Activated T-helper 9 cell treated with anti-CD3 and anti-CD28 coated beads, Interleukin-2, amount 50 U/mL, for 16 hours (primary cell): ENCODE data around the gene CERT1.
"Not testable (repeated sequence)": the region's sequence is repeated elsewhere in the genome, so short reads cannot be mapped to it uniquely, and the experiment has no call there.

ENCODE experiments used
- DNase-seq: peaks from one replicate; pipeline ENCODE4 v3.0.0-alpha.2; 2020; ENCODE audit warnings: low read depth

Gene CERT1

DNA sequence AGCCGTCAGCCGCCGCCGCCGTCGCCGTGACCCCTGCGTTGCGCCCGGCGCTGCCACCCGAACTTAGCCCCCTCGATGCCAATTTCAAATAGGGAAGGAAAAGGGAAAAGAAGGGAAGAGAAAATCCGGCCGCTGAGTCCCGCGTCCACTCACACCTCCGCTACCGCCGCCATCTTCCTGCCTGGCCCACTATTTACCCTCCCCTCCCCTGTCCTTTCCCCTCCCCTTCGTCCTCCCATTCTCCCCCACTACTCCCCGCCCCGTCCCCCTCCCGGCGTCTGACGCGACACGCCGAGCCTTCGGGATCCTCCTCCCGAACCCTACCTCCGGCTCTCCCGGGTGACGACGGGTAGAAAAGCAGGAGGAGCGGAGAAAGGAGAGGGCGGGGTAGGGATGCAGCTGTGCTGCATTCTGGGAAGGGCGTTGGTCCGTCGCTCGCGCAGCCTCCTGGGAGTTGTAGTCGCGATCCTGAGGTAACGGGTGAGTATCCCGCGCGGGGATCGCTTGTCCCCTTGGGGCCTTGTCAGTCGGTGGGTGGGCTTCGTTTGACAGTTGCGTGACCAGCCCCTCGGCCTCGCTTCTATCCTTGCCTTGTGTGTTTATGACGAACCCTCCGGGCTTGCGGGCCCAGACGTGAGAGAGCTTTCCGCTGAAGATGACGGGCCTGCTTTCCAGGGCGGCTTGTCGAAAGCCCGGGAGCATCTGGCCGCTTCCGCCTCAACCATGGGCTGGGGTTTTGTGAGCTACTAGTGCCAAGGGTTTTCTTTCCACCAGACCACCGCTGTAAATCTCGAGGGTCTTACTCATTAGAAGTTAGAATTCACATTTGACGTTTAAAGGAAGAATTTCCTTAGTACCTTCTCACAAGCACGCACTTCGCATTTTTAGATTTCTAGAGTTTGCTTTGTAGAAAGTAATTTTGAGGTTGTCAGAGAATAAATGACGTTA, at the start of gene CERT1, which contains the start of gene POLK:
Gene CERT1 (minus strand): TSS at position 195 of the 948 bp plus-strand sequence. CDS start 422 bp downstream, outside the sequence.
Gene POLK (plus strand): TSS at position 457 of the 948 bp plus-strand sequence.
- peak; percentile 94 for DNase-seq

GRCh38 chr5:75560655-75561054, 49.2 kb upstream of the CERT1 start:
- not testable (repeated sequence) for DNase-seq

DNA sequence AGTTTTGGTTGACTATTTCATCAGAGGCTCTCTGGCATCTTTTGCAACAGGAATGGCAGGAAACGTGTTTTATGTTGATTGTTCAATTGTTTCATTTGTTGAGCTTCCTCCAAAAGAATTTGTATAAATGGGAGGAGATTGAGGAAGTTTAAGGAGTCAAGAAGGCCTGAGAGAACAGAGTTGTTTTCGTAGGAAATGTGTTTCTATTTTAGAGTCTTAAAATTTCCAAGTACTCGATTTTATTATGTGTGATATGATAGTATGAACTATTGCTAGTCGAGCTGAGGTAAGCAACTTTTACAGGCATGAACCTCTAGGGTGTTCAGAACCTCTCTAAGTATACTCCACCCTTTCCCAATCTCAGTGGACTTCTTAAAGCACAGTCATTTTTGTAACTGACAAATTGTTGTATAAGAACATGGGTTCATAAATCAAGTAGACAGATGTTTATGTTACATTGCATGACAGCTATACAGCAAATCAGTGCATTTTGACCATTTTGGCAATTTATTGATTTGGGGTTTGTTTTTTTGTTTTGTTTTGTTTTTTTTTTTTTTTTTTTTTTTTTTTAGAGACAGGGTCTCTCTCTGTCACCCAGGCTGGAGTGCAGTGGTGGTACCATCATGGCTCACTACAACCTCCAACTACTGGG, 47.7 kb upstream of the CERT1 start:
- no peak for DNase-seq

DNA sequence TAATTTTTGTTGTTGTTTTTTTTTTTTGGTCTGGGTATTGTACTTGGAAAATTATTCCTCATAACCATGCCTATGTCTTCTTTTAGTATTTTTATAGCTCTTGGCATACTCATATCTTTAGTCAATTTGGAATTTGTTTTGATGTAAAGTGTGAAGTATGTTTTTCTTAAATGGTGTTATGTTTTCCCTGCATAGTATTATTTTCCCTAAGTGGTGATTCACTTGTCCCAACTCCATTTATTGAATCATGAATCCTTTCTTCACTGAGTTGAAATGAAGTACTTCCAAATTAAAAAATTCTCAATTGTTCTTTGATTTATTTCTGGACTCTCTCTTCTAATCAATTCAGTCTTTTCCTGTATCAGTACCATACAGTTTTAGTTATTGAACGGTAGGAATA, 46.8 kb upstream of the CERT1 start:
- DNase-seq, result no peak

GRCh38 chr5:75553358-75553757, 41.9 kb upstream of the CERT1 start:
- no peak for DNase-seq

- no peak for DNase-seq
Measured at GRCh38 chr5:75552764-75553163, 41.3 kb upstream of the CERT1 start.

GRCh38 chr5:75551471-75551870, 40.0 kb upstream of the CERT1 start:
- no peak for DNase-seq

DNA sequence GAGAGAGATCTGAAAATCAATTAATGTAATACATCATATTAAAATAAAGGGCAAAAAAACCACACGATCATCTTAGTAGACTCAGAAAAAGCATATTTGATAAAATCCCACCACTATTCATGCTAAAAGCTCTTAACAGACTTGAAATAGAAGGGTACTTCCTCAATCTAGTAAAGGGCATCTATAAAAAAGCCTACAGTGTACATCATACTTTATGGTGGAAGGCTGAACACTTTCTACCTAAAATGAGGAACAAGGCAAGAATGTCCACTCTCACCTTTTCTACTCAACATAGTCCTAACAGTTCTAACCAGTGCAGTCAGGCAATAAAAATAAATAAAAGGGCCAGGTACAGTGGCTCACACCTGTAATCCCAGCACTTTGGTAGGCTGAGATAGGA, 39.2 kb upstream of the CERT1 start:
- no peak for DNase-seq

DNA sequence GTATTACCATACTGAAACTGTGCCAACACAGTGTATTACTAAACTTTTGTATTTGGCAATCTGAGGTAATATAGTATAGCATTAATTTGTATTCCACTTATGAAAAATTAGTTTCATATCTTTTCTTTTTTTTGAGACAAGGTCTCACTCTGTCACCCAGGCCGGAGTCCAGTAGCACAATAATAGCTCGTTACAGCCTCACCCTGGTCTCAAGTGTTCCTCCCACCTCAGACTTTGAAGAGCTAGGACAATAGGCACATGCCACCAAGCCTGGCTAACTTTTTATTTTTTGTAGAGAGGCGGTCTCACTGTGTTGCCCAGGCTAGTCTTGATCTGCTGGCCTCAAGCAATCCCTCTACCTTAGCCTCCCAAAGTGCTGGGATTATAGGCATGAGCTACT, 36.4 kb upstream of the CERT1 start:
- no peak for DNase-seq

DNA sequence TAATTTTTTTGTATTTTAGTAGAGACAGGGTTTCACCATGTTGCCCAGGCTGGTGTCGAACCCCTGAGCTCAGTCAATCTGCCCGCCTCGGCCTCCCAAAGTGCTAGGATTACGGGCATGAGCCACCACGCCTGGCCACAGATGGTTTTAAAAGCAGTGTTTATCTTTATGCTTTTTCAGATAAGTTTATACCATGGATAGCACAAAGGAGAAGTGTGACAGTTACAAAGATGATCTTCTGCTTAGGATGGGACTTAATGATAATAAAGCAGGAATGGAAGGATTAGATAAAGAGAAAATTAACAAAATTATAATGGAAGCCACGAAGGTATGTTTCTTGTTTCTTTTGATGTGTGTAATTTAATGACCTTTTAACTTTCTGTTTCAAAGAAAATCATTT, 35.4 kb upstream of the CERT1 start:
- no peak for DNase-seq

- DNase-seq, result no peak
Measured at GRCh38 chr5:75545131-75545530, 33.7 kb upstream of the CERT1 start.

GRCh38 chr5:75538211-75538610, 26.8 kb upstream of the CERT1 start:
- DNase-seq, result no peak

DNA sequence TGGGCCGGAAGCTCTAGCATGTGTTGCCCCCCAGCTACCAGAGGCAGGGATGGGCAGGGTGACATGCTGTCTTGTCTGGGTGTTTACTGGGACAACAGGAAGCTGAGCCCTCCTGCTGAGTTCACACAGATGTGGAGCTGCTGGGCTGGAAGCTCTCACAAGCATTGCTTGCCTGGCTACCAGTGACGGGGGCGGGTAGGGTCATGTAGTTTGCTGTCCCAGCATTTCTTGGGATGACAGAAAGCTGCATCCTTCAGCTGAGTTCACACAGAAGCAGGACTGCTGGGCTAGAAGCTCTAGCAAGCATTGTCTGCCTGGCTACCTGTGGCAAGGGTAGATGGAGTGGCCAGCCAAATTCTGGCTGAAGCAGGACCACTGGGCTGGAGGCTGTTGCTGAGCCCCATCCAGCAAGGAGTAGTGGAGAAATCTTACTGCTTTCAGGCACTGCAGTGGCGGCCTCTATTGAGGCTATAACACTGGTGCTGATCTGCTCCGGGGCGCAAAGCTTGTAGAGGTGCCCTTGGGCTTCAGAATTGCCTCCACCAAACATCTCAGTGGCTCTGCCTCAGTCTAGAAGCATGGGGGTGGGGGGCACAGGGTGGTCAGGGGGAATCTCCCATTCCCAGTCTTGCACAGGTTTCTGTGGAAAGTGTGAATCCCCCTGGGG, 25.4 kb upstream of the CERT1 start:
- no peak for DNase-seq

DNA sequence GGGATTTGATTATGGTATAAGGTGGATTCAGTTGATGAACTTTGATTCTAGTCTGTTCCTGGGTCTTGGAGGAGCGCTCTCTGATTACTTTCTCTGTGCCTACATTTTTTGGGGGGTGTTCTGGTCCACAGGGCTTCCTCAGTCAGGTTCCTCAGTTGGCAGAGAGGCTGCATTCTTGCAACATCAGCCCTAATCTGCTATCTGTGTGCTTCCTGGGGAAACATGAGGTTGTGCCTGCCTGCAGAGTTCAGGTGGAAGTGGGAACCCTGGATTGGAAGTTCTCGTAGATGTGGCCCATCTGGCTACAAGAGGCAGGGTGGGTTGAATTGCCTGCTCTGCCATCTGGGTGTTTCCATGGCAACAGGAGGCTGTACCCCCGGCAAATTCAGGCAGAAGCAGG, 24.7 kb upstream of the CERT1 start:
- DNase-seq, result no peak

GRCh38 chr5:75534734-75535133, 23.3 kb upstream of the CERT1 start:
- no peak for DNase-seq

- not testable (repeated sequence) for DNase-seq
Measured at GRCh38 chr5:75533716-75534115, 22.3 kb upstream of the CERT1 start.

- no peak for DNase-seq
Measured at GRCh38 chr5:75532190-75532589, 20.8 kb upstream of the CERT1 start.

DNA sequence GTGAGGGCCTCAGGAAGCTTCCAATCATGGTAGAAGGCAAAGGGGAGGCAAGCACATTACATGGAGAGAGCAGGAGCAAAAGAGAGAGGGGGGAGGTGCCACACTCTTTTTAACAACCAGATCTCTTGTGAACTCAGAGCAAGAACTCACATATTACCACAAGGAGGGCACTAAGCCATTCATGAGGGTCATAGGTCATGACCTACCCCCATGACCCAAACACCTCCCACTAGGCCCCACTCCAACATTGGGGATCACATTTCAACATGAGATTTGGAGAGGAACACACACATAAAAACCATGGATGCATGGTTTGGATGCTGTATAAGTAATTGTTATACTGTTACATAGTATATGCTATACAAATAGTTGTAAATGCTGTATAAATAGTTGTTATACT, 17.8 kb upstream of the CERT1 start:
- no peak for DNase-seq

DNA sequence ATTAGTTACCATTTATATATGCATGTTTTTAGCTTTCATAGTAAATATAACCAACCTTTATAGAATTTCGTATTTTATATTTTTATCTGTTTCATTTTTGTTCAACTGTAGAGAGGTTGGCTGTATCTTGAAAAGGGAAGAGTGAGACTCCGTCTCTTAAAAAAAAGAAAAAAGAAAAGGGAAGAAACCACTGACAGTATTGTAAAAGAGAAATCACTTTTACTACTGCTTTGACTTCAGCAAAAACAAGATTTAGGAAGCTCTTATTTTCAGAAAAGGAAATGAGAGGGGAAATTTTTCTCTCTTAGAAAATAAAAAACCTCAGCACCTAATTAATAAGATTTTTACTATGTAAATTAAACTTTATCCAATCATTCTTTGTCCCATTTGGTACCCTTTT, 14.6 kb upstream of the CERT1 start:
- no peak for DNase-seq

DNA sequence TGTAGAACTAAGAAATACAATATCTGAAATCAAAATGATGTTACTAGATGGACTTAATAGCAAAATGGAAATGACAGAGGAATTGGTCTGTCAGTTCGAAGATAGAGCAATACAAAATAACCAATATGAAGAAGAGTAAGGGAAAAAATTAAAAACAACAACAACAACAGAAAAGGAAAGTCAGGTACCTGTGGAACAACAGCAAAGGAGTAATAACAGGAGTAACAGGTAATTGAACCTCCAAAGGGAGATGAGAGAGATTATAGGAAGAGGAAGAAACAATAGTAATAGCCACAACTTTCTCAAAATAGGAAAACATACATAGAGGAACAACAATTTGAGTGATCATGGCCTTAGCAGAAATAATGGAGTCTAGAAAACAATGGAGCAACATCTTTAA, 13.9 kb upstream of the CERT1 start:
- DNase-seq, result no peak

GRCh38 chr5:75524591-75524990, 13.2 kb upstream of the CERT1 start:
- no peak for DNase-seq

- no peak for DNase-seq
Measured at GRCh38 chr5:75524071-75524470, 12.6 kb upstream of the CERT1 start.

DNA sequence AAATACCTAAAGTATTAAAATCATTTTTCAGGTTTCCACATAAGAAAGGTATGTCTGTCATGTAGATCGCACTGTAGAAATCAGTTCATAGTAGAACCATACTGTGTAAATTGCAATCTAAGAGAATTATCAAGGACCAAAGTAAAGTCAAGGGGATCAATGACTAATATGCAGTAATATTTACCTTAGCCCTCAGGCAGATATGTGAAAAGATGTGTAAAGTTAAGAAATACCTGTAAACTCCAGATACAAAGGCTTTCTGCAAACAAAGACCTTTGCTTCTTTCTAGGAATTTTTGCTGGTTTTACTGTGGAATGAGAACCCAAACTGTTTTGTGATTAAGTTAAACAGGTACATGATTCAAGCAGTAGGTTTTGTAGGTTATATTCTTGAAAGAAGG, 11.8 kb upstream of the CERT1 start:
- no peak for DNase-seq
